ENCODE results near the gene CACNB4. TPM values are rescaled to one million over a fixed set of nuclear protein-coding genes. Genes with fewer than 3 reads are reported as not detected.
"Not testable (repeated sequence)": the region's sequence is repeated elsewhere in the genome, so short reads cannot be mapped to it uniquely, and the experiment has no call there.

Gene CACNB4
- total and polyA plus RNA-seq, 2 of the 4 experiments (the other 2 are of a cell fraction), result 0.12 to 0.36 TPM

DNA sequence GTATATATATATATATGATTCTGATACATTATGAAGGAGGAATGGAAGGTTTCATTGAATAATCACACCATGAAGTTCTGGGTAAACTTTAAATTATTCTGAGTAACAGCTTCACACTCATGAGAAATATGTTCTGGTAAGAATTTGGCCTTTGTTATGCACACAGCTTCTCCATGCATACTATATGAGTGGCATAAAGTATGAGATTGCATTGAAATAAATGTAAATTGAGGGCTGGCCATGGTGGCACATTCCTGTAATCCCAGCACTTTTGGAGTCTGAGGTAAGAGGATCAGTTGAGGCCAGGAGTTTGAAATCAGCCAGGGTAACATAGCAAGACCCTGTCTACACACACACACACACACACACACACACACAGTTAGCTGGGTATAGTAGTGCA, 220.6 kb downstream of the CACNB4 start:
- DNase-seq (no peak), ATAC-seq (ENCODE audit: low read depth) (no peak)
- H3K4ac ChIP-seq (ENCODE audit: low read depth, low read length), result no peak overlapping the region
- H3K27me3 ChIP-seq (ENCODE audit: control insufficient read depth, insufficient read depth, low read length), result no peaks in the 10 kb centered on the region
- no peak overlapping the region for H3K9ac ChIP-seq (ENCODE audit: low read depth, low read length)
- H3K14ac ChIP-seq (replicated peaks; ENCODE audit: low read depth, low read length), result no peak overlapping the region
- no peaks in the 10 kb centered on the region for H3K4me1 ChIP-seq (ENCODE audit: control insufficient read depth, insufficient read depth, low read length)
- no peak overlapping the region for H3K56ac ChIP-seq (ENCODE audit: extremely low read depth, insufficient read depth, low read length)
- in situ Hi-C loops (cut with MboI; ENCODE audit: low sequenced_read_pairs), result no loop called here
- TF ChIP-seq RFX5 (IDR thresholded peaks at IDR 0.05; ENCODE audit: low read depth, low read length) (no peak), MXI1 (IDR thresholded peaks at IDR 0.05; ENCODE audit: borderline replicate concordance, low read depth, low read length) (no peak)
- H2BK120ac ChIP-seq (ENCODE audit: low read depth, low read length), result no peak overlapping the region
- H2BK15ac ChIP-seq (ENCODE audit: low read depth, low read length), result no peak overlapping the region
- H3K27ac ChIP-seq (ENCODE audit: insufficient read depth, low read length), result no peak overlapping the region
- dilution Hi-C loops (cut with HindIII; ENCODE audit: low sequenced_read_pairs, unreplicated experiment), result no loop called here
- H2BK5ac ChIP-seq (ENCODE audit: low read depth, low read length, poor library complexity, severe bottlenecking), result no peak overlapping the region
- intact Hi-C loops (cut with micrococcal nuclease), result no loop called here
- no peak overlapping the region for H3K23ac ChIP-seq (ENCODE audit: low read depth, low read length)
- POLR2A ChIA-PET (ENCODE audit: unreplicated experiment), result no interaction called here
- no peaks in the 10 kb centered on the region for H3K9me1 ChIP-seq (ENCODE audit: insufficient read depth, low read length)
- no peak overlapping the region for H4K8ac ChIP-seq (ENCODE audit: low read depth in 2 of 2, low read length in 2 of 2)
- no peaks in the 10 kb centered on the region for H3K79me1 ChIP-seq (ENCODE audit: low read depth in 1 of 2, low read length in 2 of 2)
- CTCF ChIA-PET, result no interaction called here
- no TSS peak for BruUV-seq (replicated peaks)
- H2AK9ac ChIP-seq (replicated peaks; ENCODE audit: low read depth, low read length, poor library complexity), result no peak overlapping the region
- H3K9me3 ChIP-seq (ENCODE audit: control insufficient read depth, insufficient read depth, low read length), result no peaks in the 10 kb centered on the region
- H2AFZ ChIP-seq (replicated peaks; ENCODE audit: low read length, poor library complexity), result no peak overlapping the region
- H3K4me3 ChIP-seq (ENCODE audit: insufficient read depth, low read depth, low read length), result no peak overlapping the region
- no peaks in the 10 kb centered on the region for H3K36me3 ChIP-seq (ENCODE audit: control insufficient read depth, insufficient read depth, low read length)
- no peak overlapping the region for H3K4me2 ChIP-seq (ENCODE audit: low read depth, low read length)
- H3K18ac ChIP-seq (ENCODE audit: low read depth, low read length), result no peak overlapping the region
- no peaks in the 10 kb centered on the region for H4K20me1 ChIP-seq (ENCODE audit: insufficient read depth, low read length)
- no peak overlapping the region for H2BK20ac ChIP-seq (ENCODE audit: low read depth, low read length)
- no peak overlapping the region for H4K91ac ChIP-seq (ENCODE audit: insufficient read depth, low read depth, low read length)
- no peak overlapping the region for H2AK5ac ChIP-seq (ENCODE audit: low read depth, low read length)
- no peak overlapping the region for H4K5ac ChIP-seq (ENCODE audit: low read depth, low read length)

DNA sequence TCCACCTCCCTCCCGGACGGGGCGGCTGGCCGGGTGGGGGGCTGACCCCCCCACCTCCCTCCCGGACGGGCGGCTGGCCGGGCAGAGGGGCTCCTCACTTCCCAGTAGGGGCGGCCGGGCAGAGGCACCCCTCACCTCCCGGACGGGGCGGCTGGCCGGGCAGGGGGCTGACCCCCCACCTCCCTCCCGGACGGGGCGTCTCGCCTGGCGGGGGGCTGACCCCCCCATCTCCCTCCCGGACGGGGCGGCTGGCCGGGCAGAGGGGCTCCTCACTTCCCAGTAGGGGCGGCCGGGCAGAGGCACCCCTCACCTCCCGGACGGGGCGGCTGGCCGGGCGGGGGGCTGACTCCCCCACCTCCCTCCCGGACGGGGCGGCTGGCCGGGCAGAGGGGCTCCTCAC, 223.2 kb downstream of the CACNB4 start:
- H3K27ac ChIP-seq (ENCODE audit: insufficient read depth, low read length); H3K27me3 ChIP-seq (ENCODE audit: control insufficient read depth, insufficient read depth, low read length); ATAC-seq (ENCODE audit: low read depth); in situ Hi-C loops (cut with MboI; ENCODE audit: low sequenced_read_pairs); H4K91ac ChIP-seq (ENCODE audit: insufficient read depth, low read depth, low read length); H3K4me1 ChIP-seq (ENCODE audit: control insufficient read depth, insufficient read depth, low read length); H2AK9ac ChIP-seq (replicated peaks; ENCODE audit: low read depth, low read length, poor library complexity); dilution Hi-C loops (cut with HindIII; ENCODE audit: low sequenced_read_pairs, unreplicated experiment); BruUV-seq (replicated peaks); H3K4ac ChIP-seq (ENCODE audit: low read depth, low read length); CTCF ChIA-PET; H3K4me2 ChIP-seq (ENCODE audit: low read depth, low read length); POLR2A ChIA-PET (ENCODE audit: unreplicated experiment); H3K23ac ChIP-seq (ENCODE audit: low read depth, low read length); H3K4me3 ChIP-seq (ENCODE audit: insufficient read depth, low read depth, low read length); H2BK120ac ChIP-seq (ENCODE audit: low read depth, low read length); H3K9me3 ChIP-seq (ENCODE audit: control insufficient read depth, insufficient read depth, low read length); H3K14ac ChIP-seq (replicated peaks; ENCODE audit: low read depth, low read length); H3K9me1 ChIP-seq (ENCODE audit: insufficient read depth, low read length); H4K5ac ChIP-seq (ENCODE audit: low read depth, low read length); H2BK5ac ChIP-seq (ENCODE audit: low read depth, low read length, poor library complexity, severe bottlenecking); H3K79me1 ChIP-seq (ENCODE audit: low read depth in 1 of 2, low read length in 2 of 2); H2AK5ac ChIP-seq (ENCODE audit: low read depth, low read length); DNase-seq; H3K18ac ChIP-seq (ENCODE audit: low read depth, low read length); H3K9ac ChIP-seq (ENCODE audit: low read depth, low read length); H3K36me3 ChIP-seq (ENCODE audit: control insufficient read depth, insufficient read depth, low read length); H2BK20ac ChIP-seq (ENCODE audit: low read depth, low read length); H3K56ac ChIP-seq (ENCODE audit: extremely low read depth, insufficient read depth, low read length); intact Hi-C loops (cut with micrococcal nuclease); H2AFZ ChIP-seq (replicated peaks; ENCODE audit: low read length, poor library complexity); H4K20me1 ChIP-seq (ENCODE audit: insufficient read depth, low read length); H2BK15ac ChIP-seq (ENCODE audit: low read depth, low read length); H4K8ac ChIP-seq (ENCODE audit: low read depth in 2 of 2, low read length in 2 of 2): not testable (repeated sequence)
- WGBS, 2 experiments (ENCODE audit: extremely low coverage in 2 of 2, insufficient read length in 1 of 2), result no CpG with 5 or more reads among the region's 34 CpGs
